GM23248 (cell line): Measurements from ENCODE around the gene PCCA. TPM values are rescaled to one million over a fixed set of nuclear protein-coding genes. Genes with fewer than 3 reads are reported as not detected.

Source experiments
- DNase-seq: peaks from one replicate; pipeline ENCODE4 v3.0.0-alpha.2; 2015
- H2AFZ ChIP-seq: fragments of 200-600 bp; sonication (generic); 2 replicates; pipeline ENCODE4 v1.6.1; 2016; ENCODE audit warnings: antibody characterized with exemption
- H3F3A ChIP-seq: fragments of 200-600 bp; sonication (generic); 2 replicates; pipeline ENCODE4 v1.6.1; 2016; ENCODE audit warnings: mild to moderate bottlenecking, antibody characterized with exemption, mixed run types; ENCODE audit not compliant: insufficient read depth
- H3K27ac ChIP-seq: fragments of 200-600 bp; sonication (generic); 2 replicates; pipeline ENCODE4 v1.5.1; 2016; ENCODE audit warnings: mild to moderate bottlenecking
- H3K27me3 ChIP-seq: fragments of 200-600 bp; sonication (generic); replicated peaks from 2 replicates; pipeline ENCODE4 v1.6.1; 2016; ENCODE audit warnings: mild to moderate bottlenecking; ENCODE audit not compliant: insufficient read depth
- H3K36me3 ChIP-seq: fragments of 200-600 bp; sonication (generic); 2 replicates; pipeline ENCODE4 v1.6.1; 2016; ENCODE audit warnings: low read depth, mild to moderate bottlenecking
- H3K4me1 ChIP-seq: fragments of 200-600 bp; sonication (generic); 2 replicates; pipeline ENCODE4 v1.6.1; 2016; ENCODE audit warnings: mild to moderate bottlenecking; ENCODE audit not compliant: insufficient read depth
- H3K4me2 ChIP-seq: fragments of 200-600 bp; sonication (generic); one replicate; pipeline ENCODE4 v1.6.1; 2016; ENCODE audit warnings: mild to moderate bottlenecking; ENCODE audit not compliant: unreplicated experiment
- H3K4me3 ChIP-seq: fragments of 200-600 bp; sonication (generic); 2 replicates; pipeline ENCODE4 v1.5.1; 2016; ENCODE audit warnings: mild to moderate bottlenecking
- H3K79me2 ChIP-seq: fragments of 200-600 bp; sonication (generic); 2 replicates; pipeline ENCODE4 v1.6.1; 2016; ENCODE audit warnings: mild to moderate bottlenecking; ENCODE audit not compliant: insufficient read depth
- H3K9ac ChIP-seq: fragments of 200-600 bp; sonication (generic); 2 replicates; pipeline ENCODE4 v1.6.1; 2016; ENCODE audit warnings: mild to moderate bottlenecking
- H3K9me2 ChIP-seq: fragments of 200-600 bp; sonication (generic); 2 replicates; pipeline ENCODE4 v1.6.1; 2016; ENCODE audit warnings: mixed run types, mild to moderate bottlenecking, moderate library complexity; ENCODE audit not compliant: insufficient read depth
- H3K9me3 ChIP-seq: fragments of 200-600 bp; sonication (generic); one replicate; pipeline ENCODE4 v1.6.1; 2017; ENCODE audit warnings: low read depth
- H4K20me1 ChIP-seq: fragments of 200-600 bp; sonication (generic); 2 replicates; pipeline ENCODE4 v1.6.0; 2016; ENCODE audit not compliant: insufficient read depth
- EZH2 ChIP-seq: fragments of 200-600 bp; sonication (generic); IDR thresholded peaks from 2 replicates; pipeline ENCODE4 v1.6.1; 2018; ENCODE audit warnings: antibody characterized with exemption, mild to moderate bottlenecking; ENCODE audit not compliant: insufficient read depth, poor library complexity, severe bottlenecking
- EZH2phosphoT487 ChIP-seq: fragments of 200-600 bp; sonication (generic); IDR thresholded peaks from 2 replicates; pipeline ENCODE4 v1.6.1; 2018; ENCODE audit warnings: antibody characterized with exemption, moderate library complexity, mild to moderate bottlenecking, low read depth; ENCODE audit not compliant: insufficient read depth
- WGBS, 2 experiments: methylation state at CpG; one replicate each; pipeline ENCODE4 v1.1.6; 2015 to 2017; ENCODE audit warnings: low lambda C conversion rate in 2 of 2, low coverage in 1 of 2; ENCODE audit errors: missing lambda C conversion rate in 2 of 2; 5-methylcytosine and 5-hydroxymethylcytosine counted together
- in situ Hi-C: fragments of 300-500 bp; cut with MboI; formaldehyde crosslinking; loops from 2 replicates; pipeline ENCODE4 v1.15.0; 2020
- polyA plus RNA-seq: library from polyadenylated mRNA; unstranded; fragments of >200 nt; fragmentation: Nextera tagmentation; extraction: Ambion mirVana; gene quantifications from 2 replicates; pipeline ENCODE4 v1.2.1, GENCODE V29; 2016
- total RNA-seq: library from RNA; depleted of rRNA; stranded (reverse); fragments of >200 nt; shearing (Covaris generic); gene quantifications from 2 replicates; pipeline ENCODE4 v1.2.3, GENCODE V29; 2014

Gene PCCA
- total and polyA plus RNA-seq, 2 experiments from 2014 or later, result 9.1 to 9.6 TPM

DNA sequence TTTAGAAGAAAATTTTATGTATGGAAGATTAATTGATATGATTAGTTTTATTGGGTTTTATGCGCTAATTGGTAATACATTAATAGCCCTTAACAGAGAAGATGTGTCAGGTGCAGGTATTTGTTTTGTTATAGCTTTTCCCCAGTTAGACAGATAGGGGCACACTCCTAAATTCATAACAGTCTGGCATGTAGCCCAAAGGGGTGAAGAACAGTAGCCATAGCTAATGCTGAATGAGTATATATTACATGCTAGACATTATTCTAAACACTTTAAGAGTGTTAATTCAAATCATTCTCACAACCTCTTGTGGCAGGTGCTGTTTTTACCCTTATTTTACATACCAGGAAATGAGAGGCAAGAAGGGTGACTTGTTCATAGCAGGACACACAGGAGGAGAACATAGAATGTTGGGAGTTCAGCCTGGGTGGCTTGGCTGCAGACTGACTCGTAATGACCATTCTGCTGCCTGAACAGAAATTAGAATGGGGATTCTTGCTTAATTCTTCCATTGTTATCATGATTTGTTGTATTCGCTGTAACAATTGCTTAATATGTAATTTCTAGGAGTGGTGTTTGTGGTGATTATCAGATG is 20.1 kb downstream of the PCCA start:
- Histone ChIP-seq H3K27ac (no peak overlapping the region), H4K20me1 (peaks cover 6% of the 10 kb centered on the region; the same call in 1 of the 2 replicates), H3K9me3 (no peaks in the 10 kb centered on the region), H3K9ac (no peak overlapping the region), H3K27me3 (no peaks in the 10 kb centered on the region), H3K4me1 (0 out of 2 replicates have a peak, but pooled peaks cover 7% of the 10 kb centered on the region), H3F3A (no peaks in the 10 kb centered on the region), H3K4me2 (no peak overlapping the region), H3K79me2 (peaks cover 20% of the 10 kb centered on the region), H3K9me2 (no peaks in the 10 kb centered on the region), H3K36me3 (0 out of 2 replicates have a peak, but pooled peaks cover 2% of the 10 kb centered on the region), H2AFZ (no peak overlapping the region), H3K4me3 (no peak overlapping the region)
- DNase-seq, result peak; percentile 46
- TF ChIP-seq EZH2phosphoT487 (no peak), EZH2 (no peak)
- WGBS, 2 experiments, result 86 to 87% methylated on average over 3 of the region's 3 CpGs
- in situ Hi-C loops, result no loop called here

DNA sequence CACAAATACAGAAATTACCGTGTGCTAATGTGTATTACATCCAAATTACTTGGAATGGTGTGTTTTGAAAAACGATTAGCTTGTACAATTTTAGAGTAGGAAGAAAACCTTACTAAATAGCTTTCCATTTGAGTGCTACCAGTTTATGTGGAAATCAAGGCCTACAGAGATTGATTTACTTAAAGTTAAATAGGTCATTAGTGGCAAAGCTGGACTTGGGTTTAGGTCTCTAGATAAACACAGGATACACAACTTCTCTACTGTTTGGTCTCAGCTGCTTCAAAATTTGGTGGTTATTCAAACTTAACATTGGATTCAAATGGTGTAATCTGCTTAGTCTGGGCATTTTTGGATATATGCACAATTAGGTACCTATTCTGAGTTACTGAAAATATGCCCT is 21.4 kb downstream of the PCCA start:
- Histone ChIP-seq H2AFZ (no peak overlapping the region), H3K9ac (no peak overlapping the region), H4K20me1 (peaks cover 6% of the 10 kb centered on the region; the same call in 1 of the 2 replicates), H3K9me3 (no peaks in the 10 kb centered on the region), H3K9me2 (no peaks in the 10 kb centered on the region), H3K36me3 (0 out of 2 replicates have a peak, but pooled peaks cover 4% of the 10 kb centered on the region), H3K27ac (no peak overlapping the region), H3K27me3 (no peaks in the 10 kb centered on the region), H3K4me3 (no peak overlapping the region), H3F3A (no peaks in the 10 kb centered on the region), H3K79me2 (peaks cover 15% of the 10 kb centered on the region), H3K4me2 (no peak overlapping the region), H3K4me1 (0 out of 2 replicates have a peak, but pooled peaks cover 7% of the 10 kb centered on the region)
- in situ Hi-C loops, result no loop called here
- TF ChIP-seq EZH2, result no peak
- no peak for TF ChIP-seq EZH2phosphoT487
- no peak for DNase-seq
- WGBS, 2 experiments, result 74 to 82% methylated on average over 2 of the region's 2 CpGs

DNA sequence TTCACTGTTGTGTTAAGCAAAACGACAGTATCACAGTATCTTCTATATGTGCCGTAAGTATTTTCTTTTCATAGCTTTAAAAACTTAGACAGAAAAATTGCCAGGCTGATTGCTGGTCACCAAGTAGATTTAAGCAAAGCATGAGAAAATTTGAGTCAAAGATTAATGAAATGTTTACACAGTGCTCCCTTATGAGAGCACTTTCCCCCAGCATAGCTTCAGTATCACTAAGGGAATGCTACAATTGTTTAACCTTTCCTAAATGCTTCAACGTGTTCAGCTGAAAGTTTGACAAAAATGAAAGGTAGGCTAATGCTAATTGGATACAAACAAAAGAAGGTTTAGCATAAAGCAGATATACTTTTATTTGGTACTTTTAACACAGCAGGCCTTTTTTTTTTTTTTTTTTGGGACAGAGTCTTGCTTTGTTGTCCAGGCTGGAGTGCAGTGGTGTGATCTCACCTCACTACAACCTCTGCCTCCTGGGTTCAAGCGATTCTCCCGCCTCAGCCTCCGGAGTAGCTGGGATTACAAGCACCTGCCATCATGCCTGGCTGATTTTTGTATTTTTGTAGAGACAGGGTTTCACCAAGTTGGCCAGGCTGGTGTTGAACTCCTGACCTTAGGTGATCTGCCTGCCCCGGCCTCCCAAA is 23.4 kb downstream of the PCCA start:
- H3F3A ChIP-seq, result no peaks in the 10 kb centered on the region
- 0 out of 2 replicates have a peak, but pooled peaks cover 4% of the 10 kb centered on the region for H3K36me3 ChIP-seq
- no peaks in the 10 kb centered on the region for H3K27me3 ChIP-seq
- H3K79me2 ChIP-seq, result peaks cover 14% of the 10 kb centered on the region
- no peak for TF ChIP-seq EZH2
- TF ChIP-seq EZH2phosphoT487, result no peak
- no peak for DNase-seq
- no peak overlapping the region for H3K4me2 ChIP-seq
- H3K9ac ChIP-seq, result no peak overlapping the region
- no peak overlapping the region for H3K4me3 ChIP-seq
- H3K9me2 ChIP-seq, result no peaks in the 10 kb centered on the region
- no peak overlapping the region for H3K27ac ChIP-seq
- in situ Hi-C loops, result no loop called here
- peaks cover 6% of the 10 kb centered on the region; the same call in 1 of the 2 replicates for H4K20me1 ChIP-seq
- no peaks in the 10 kb centered on the region for H3K9me3 ChIP-seq
- 0 out of 2 replicates have a peak, but pooled peaks cover 7% of the 10 kb centered on the region for H3K4me1 ChIP-seq
- WGBS, 2 experiments, result 98 to 99% methylated on average over 7 of the region's 7 CpGs
- no peak overlapping the region for H2AFZ ChIP-seq

DNA sequence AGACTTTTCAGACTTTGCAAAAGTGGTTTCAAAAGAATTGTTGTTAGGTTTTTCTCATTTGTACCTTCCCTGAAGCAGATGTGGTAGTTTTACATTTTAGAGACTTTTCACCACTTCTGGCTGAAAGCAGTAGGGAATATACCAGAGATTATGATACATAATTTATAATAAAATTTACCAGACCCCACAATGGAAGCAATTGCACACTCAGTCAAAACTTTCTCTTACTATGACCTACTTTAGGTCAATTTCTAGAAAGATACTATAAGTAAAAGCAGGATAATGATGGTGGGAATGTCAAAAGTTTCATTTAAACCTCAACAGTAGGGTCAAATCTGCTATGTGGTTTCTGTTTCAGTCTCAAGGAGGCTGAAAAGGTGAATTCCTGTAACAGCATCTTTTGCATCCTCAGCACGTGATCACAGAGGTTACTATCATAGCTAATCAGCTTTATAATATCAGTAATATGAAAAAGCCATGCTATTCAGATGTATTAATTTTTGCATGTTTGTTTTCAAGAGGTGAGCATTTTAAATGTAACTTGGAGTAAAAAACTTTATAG is 26.9 kb downstream of the PCCA start:
- Histone ChIP-seq H3K9me2 (no peaks in the 10 kb centered on the region), H2AFZ (no peak overlapping the region), H3K4me3 (no peak overlapping the region), H3K79me2 (no peaks in the 10 kb centered on the region), H3K36me3 (0 out of 2 replicates have a peak, but pooled peaks cover 4% of the 10 kb centered on the region), H3K9me3 (no peaks in the 10 kb centered on the region), H3K4me2 (no peak overlapping the region), H4K20me1 (no peaks in the 10 kb centered on the region), H3K9ac (no peak overlapping the region), H3K4me1 (no peaks in the 10 kb centered on the region), H3K27me3 (no peaks in the 10 kb centered on the region), H3F3A (no peaks in the 10 kb centered on the region), H3K27ac (no peak overlapping the region)
- no peak for DNase-seq
- in situ Hi-C loops, result no loop called here
- WGBS, 2 experiments, result 89 to 91% methylated on average over 1 of the region's 1 CpG
- TF ChIP-seq EZH2 (no peak), EZH2phosphoT487 (no peak)
